ENCODE results near the gene ASXL1.
"Not testable (repeated sequence)": the region's sequence is repeated elsewhere in the genome, so short reads cannot be mapped to it uniquely, and the experiment has no call there.

Gene ASXL1

DNA sequence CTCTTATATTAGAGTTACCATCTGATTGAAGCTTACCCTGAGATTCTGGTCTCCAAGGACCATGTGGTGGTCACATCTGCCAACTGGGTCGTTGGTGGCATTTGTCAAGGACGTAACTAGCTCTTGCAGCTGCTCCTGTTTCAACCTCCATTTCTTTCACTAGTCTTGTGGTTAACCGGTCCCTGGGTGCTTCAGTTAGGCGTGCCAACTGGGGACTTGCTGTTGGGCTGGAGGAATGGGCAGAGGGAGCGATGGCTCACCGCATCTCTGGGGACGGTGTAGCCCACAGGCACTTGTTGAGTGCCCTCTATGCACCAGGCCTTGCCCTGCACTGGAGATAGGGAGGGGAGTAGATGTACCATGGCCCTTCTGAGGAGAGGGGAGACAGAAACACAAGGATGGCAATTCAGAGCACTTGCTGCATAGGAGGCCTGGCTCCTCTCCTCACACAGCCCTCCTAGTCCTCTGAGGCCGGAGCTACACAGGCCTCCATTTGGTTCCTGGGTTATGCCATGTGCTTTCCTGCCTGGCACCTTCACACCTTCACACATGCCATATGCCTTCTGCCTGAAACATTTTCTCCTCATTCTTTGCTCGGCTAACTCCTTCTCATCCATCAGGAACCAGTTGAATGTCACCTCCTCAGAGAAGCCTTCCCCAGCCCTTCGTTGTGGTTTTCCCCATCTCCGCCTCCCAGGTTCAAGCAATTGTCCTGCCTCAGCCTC lies 20.0 kb upstream of the ASXL1 start:
- no peak for DNase-seq (ENCODE audit: low read depth)

DNA sequence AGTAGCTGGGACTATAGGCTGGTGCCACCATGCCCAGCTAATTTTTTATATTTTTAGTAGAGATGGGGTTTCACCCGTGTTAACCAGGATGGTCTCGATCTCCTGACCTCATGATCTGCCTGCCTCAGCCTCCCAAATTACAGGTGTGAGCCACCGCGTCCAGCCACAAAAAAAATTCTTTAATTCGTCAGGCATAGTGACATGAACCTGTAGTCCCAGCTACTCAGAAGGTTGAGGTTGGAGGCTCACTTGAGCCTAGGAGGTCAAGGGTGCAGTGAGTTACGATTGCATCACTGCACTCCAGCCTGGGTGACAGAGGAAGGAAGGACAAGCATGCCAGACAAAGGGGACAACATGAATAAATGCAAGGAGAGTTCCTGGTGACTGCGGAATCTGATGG lies 19.5 kb upstream of the ASXL1 start:
- no peak for DNase-seq (ENCODE audit: low read depth)

DNA sequence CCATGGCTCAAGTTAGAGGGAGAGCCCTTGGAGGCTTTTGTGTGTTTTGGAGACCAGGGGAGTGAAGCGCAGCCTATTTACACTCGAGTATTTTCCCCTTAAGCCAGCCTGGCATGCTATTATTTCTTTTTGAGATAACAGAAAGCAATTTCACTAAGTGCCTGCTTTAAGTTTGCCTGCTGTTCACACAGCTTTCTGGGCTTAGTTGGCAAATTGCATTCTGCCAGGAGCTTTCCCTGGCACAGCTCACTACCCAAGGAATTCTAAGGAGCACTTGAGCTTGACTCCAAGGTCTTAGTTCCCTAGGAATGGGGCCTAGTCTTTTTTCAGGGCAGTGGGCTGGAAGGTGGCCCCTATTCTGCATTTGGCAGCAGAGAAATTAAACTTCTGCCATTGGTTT lies 19.0 kb upstream of the ASXL1 start:
- no peak for DNase-seq (ENCODE audit: low read depth)

DNA sequence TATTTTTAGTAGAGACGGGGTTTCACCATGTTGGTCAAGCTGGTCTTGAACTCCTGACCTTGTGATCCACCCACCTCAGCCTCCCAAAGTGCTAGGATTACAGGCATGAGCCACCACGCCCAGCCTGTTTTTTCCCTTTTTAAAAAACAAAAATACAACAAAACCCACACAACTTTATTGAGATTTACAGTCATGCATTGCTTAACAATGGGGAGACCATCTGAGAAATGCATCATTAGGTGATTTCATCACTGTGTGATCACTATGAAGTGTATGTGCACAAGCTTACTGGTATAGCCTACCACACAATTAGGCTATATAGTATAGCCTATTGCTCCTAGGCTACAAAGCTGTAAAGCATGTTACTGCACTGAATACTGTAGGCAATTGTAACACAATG lies 17.1 kb upstream of the ASXL1 start:
- not testable (repeated sequence) for DNase-seq (ENCODE audit: low read depth)

- DNase-seq (ENCODE audit: low read depth), result peak; percentile 51
Measured at GRCh38 chr20:32343439-32343838, 14.7 kb upstream of the ASXL1 start.

GRCh38 chr20:32344835-32345506 lies 13.2 kb upstream of the ASXL1 start:
- DNase-seq (ENCODE audit: low read depth), result no peak

DNA sequence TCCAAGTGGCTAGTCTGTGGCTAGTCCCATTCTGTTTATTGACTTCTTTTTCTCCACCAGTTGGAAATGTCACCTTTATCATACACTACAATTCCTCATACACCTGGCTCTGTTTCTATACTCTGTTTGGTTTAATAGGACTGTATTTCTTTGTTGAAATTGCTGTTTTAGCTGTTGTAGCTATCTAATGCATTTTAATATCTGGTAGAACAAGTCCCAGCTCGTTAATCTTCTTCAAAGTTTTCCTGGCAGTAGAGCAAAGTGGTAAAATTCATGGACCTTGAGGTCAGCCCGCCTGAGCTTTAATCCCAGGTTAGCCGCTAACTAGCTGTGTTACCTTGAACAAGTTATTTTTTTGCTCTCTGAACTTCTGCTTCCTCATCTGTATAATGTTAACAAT lies 9.9 kb upstream of the ASXL1 start:
- DNase-seq (ENCODE audit: low read depth), result no peak

DNA sequence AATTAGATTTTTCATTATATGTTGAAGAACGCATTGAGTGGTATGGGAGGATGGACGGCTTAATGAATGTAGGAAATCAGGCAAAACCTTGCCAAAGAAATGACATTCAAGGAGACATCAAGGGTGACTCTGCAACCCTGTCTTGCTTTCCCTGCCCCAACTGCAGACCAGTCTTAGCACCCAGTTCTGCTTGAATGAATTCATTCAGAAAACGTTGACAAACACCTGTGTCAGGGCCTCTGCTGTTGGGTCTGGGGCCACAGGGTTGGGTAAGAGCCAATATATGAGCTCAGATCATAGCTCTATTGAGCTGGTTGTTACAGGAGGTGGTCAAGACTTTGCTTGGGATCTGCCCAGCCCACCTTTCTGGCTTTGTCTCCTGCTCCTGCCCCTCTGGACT lies 7.7 kb upstream of the ASXL1 start:
- no peak for DNase-seq (ENCODE audit: low read depth)

GRCh38 chr20:32352121-32352720 lies 5.9 kb upstream of the ASXL1 start:
- DNase-seq (ENCODE audit: low read depth), result no peak

- no peak for DNase-seq (ENCODE audit: low read depth)
Measured at GRCh38 chr20:32353848-32354496, 4.2 kb upstream of the ASXL1 start.

DNA sequence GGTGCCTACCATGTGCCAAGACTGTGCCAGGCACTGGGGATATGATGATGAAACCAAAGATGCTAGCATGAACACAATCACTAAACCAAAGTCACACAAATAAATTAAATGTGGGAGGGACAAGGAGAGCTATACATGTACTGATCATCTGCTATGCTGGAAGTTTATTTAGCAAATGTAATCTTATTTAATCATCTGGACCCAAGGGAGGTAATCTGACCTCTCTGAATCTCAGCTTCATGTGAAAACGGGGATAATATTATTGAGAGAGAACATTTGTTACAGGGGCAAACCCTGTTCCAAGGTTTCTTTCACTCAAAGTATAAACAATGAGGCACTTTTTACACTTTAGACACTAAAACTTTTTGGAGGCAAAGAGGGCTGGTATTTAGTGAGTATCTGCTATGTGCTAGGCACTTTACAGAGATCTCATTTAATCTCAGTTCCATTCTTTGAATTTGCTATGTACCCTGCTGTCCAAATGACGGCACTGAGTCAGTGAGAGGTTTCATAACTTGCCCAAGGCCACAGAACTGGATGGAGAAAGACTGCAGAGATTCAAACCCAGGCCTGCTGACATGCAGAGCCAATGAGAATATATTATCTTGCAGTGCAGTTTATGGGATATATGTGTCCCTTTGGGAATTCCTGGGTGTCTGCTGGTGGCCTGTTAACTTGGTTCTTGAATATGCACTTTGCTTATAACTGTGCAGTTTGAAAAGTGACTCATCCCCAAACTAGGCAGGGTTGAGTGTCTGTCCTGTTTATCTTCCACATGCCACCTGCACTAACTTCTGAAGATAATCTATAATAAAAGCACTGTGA lies 3.3 kb upstream of the ASXL1 start:
- DNase-seq (ENCODE audit: low read depth), result peak; percentile 43

GRCh38 chr20:32355417-32355841 lies 2.7 kb upstream of the ASXL1 start:
- DNase-seq (ENCODE audit: low read depth), result no peak

DNA sequence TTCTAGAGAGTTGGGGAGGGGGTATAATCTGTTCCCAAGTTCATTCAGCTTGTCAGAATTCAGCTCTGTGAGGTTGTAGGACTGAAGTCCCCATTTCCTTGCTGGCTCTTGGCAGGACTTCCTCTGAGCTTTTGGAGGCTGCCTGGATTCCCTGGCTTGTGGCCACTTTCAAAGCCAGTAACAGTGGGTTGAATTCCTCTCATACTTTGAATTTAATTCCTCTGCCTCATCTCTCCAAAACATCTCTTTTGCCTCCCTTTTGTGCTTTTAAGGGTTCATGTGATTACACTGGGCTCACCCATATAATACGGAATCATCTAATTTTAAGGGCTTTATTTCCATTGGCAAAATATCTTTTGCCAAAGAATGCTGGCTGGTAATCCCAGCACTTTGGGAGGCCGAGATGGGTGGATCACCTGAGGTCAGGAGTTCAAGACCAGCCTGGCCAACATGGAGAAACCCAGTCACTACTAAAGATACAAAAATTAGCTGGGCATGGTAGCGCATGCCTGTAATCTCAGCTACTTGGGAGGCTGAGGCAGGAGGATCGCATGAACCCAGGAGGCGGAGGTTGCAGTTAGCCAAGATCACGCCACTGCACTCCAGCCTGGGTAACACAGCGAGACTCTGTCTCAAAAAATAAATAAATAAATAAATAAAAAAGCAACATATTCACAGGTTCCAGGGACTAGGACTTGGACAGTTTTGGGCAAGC lies 2.1 kb upstream of the ASXL1 start:
- peak; percentile 52 for DNase-seq (ENCODE audit: low read depth)

DNA sequence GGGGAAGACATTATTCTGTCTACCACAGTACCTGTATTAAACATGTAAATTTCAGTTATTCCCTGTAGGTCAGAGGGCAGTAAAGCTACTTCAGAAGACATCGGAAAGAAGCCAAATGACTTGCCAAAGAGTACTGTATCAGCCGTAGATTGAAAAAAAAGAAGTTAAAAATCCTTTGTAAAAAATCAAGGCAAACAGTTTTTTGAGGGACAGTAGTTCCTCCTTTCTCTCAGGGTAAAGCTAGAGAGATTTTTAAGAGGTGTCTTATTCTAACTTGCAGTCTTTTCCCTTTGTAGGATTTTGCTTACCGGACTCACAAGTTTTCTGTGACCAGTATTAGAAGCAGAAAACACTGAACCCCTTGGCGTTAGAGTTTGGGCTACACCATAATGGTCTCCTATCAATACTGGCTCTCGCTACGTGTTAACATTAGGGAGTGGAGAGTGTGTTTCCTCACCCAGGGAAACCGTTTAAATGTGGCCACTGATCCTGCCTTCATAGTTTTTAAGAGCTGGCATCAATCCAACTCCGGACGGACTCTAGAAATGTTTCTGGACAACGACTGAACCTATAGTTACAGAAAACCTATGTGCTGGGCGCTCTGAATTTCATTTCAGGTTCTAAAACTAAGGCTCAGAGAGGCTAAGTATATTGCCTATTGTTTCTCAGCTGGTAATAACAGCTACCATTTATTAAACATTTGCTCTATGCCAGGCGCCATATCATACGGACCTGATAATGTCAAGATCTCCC lies 1.3 kb upstream of the ASXL1 start:
- no peak for DNase-seq (ENCODE audit: low read depth)

- DNase-seq (ENCODE audit: low read depth), result no peak
Measured at GRCh38 chr20:32357375-32357868, 709 bp upstream of the ASXL1 start.

GRCh38 chr20:32358632-32358882 lies 426 bp downstream of the ASXL1 start:
- no peak for DNase-seq (ENCODE audit: low read depth)

- DNase-seq (ENCODE audit: low read depth), result peak; percentile 35
Measured at GRCh38 chr20:32358883-32359632, 927 bp downstream of the ASXL1 start.

DNA sequence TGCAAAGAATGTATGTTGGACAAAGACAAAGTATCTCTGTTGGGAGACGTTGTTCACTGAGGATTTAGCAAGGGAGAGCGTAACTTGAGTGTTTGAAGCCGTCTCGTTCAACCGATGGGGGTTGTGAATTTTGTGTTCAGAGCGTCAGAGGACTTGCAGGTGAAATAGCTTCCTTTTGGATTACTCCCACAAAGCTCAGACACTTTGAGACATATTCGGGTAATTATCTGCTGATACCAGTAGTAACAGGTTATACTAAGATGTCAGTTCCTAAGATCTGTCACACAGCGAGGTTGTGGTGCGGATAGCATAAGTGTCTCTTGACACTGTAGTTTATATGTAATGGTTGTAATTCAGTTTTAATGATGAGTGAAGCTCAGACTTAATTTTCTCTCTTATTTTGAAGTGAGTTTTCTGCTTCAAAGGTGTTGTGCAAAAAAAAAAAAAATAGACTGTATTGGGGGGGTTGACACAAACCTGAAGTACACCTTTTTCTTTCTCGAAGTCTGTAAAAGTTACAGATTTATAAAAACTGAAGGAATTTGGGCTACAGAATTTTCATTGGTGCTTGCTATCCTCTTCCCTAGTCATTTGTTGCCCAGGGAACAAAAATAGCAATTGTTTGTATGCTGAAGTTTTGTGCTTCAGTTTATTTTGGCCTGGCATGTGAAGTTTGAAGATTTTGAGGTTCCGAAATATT lies 1.7 kb downstream of the ASXL1 start:
- peak; percentile 59 for DNase-seq (ENCODE audit: low read depth)

- DNase-seq (ENCODE audit: low read depth), result no peak
Measured at GRCh38 chr20:32360333-32360634, 2.2 kb downstream of the ASXL1 start.
